Measurements from ENCODE around the gene GP9.

DNA sequence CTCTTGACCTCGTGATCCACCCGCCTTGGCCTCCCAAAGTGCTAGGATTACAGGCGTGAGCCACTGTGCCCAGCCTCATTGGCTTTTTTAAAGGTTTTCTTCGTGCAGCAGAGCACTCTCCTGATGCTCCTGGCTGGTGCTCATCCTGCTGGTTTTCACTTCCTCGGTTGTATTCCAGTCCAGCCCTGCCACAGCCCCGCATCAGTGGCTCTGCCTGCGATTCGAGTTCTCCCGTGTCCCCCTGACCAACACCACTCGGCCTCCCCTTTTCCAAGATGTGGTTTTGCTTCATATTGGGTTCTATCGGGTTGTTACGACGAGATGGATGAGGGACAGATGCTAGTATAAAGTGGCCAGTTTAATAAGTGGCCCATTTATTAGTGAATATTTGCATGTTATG, 31.7 kb upstream of the GP9 start:
- TF ChIP-seq, protein P1, sequence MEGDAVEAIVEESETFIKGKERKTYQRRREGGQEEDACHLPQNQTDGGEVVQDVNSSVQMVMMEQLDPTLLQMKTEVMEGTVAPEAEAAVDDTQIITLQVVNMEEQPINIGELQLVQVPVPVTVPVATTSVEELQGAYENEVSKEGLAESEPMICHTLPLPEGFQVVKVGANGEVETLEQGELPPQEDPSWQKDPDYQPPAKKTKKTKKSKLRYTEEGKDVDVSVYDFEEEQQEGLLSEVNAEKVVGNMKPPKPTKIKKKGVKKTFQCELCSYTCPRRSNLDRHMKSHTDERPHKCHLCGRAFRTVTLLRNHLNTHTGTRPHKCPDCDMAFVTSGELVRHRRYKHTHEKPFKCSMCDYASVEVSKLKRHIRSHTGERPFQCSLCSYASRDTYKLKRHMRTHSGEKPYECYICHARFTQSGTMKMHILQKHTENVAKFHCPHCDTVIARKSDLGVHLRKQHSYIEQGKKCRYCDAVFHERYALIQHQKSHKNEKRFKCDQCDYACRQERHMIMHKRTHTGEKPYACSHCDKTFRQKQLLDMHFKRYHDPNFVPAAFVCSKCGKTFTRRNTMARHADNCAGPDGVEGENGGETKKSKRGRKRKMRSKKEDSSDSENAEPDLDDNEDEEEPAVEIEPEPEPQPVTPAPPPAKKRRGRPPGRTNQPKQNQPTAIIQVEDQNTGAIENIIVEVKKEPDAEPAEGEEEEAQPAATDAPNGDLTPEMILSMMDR (IDR thresholded peaks at IDR 0.05) = no peak
- no peak for TF ChIP-seq EZH2 (IDR thresholded peaks at IDR 0.05; ENCODE audit: borderline replicate concordance, insufficient read depth, low read depth, low read length, poor library complexity, severe bottlenecking)

Data from B cell (primary cell).